Osteoblast (primary cell): Measurements from ENCODE around the gene ARHGEF28. TPM values are rescaled to one million over a fixed set of nuclear protein-coding genes. Genes with fewer than 3 reads are reported as not detected.

Experiments used
- DNase-seq: peaks from one replicate; pipeline ENCODE4 v3.0.0; 2011; ENCODE audit warnings: low spot score, mixed read lengths; ENCODE audit not compliant: insufficient read length; ENCODE audit errors: missing footprints
- H2AFZ ChIP-seq: 2 replicates; pipeline ENCODE4 v1.6.0; 2011; ENCODE audit warnings: mild to moderate bottlenecking, low read length
- H3K27ac ChIP-seq: 2 replicates; pipeline ENCODE4 v1.5.1; 2011; ENCODE audit warnings: mild to moderate bottlenecking, low read depth, low read length, moderate library complexity
- H3K27me3 ChIP-seq: 2 replicates; pipeline ENCODE4 v1.6.0; 2012; ENCODE audit warnings: mild to moderate bottlenecking, control low read depth, inconsistent platforms, low read length, moderate library complexity; ENCODE audit not compliant: insufficient read depth
- H3K36me3 ChIP-seq: 2 replicates; pipeline ENCODE4 v1.5.1; 2011; ENCODE audit warnings: mild to moderate bottlenecking, low read length, control low read depth, moderate library complexity; ENCODE audit not compliant: insufficient read depth
- H3K4me1 ChIP-seq: 2 replicates; pipeline ENCODE4 v1.5.1; 2011; ENCODE audit warnings: mild to moderate bottlenecking, low read length, control low read depth, moderate library complexity; ENCODE audit not compliant: insufficient read depth
- H3K4me2 ChIP-seq: 2 replicates; pipeline ENCODE4 v1.6.0; 2011; ENCODE audit warnings: mild to moderate bottlenecking, low read length; ENCODE audit not compliant: insufficient read depth
- H3K4me3 ChIP-seq: fragments of 200-600 bp; sonication (generic); 3 replicates; pipeline ENCODE4 v1.5.1; 2012; ENCODE audit warnings: mild to moderate bottlenecking, low read length, inconsistent platforms; ENCODE audit not compliant: insufficient read depth
- H3K79me2 ChIP-seq: 2 replicates; pipeline ENCODE4 v1.6.0; 2012; ENCODE audit warnings: mild to moderate bottlenecking, low read length, control low read depth, inconsistent platforms; ENCODE audit not compliant: insufficient read depth
- H3K9me3 ChIP-seq: 2 replicates; pipeline ENCODE4 v1.5.1; 2011; ENCODE audit warnings: low read depth, low read length, control low read depth
- H4K20me1 ChIP-seq: 2 replicates; pipeline ENCODE4 v1.6.0; 2012; ENCODE audit warnings: mild to moderate bottlenecking, low read length, control low read depth; ENCODE audit not compliant: insufficient read depth
- total RNA-seq: library from RNA; depleted of rRNA; stranded (reverse); fragments of >200 nt; gene quantifications from 2 replicates; pipeline ENCODE4 v1.2.3, GENCODE V29; 2012
- TF ChIP-seq, protein P1 (sequence below): IDR thresholded peaks from 2 replicates; pipeline ENCODE4 v1.5.1; 2011; ENCODE audit warnings: mild to moderate bottlenecking, low read depth, low read length, moderate library complexity; ENCODE audit errors: extremely low read depth

Gene ARHGEF28
- total RNA-seq, 1 donor, result 64.4 TPM

GRCh38 chr5:73789851-73790281, 163.9 kb downstream of the ARHGEF28 start:
- peaks cover 16% of the 10 kb centered on the region for H3K4me1 ChIP-seq
- H2AFZ ChIP-seq, result no peak overlapping the region
- H3K27me3 ChIP-seq, result no peaks in the 10 kb centered on the region
- H3K36me3 ChIP-seq, result no peaks in the 10 kb centered on the region
- H4K20me1 ChIP-seq, result no peaks in the 10 kb centered on the region
- no peak overlapping the region for H3K4me3 ChIP-seq
- no peak overlapping the region for H3K27ac ChIP-seq
- H3K9me3 ChIP-seq, result no peaks in the 10 kb centered on the region
- no peak for DNase-seq
- H3K79me2 ChIP-seq, result no peaks in the 10 kb centered on the region
- no peak overlapping the region for H3K4me2 ChIP-seq
- TF ChIP-seq, protein P1, sequence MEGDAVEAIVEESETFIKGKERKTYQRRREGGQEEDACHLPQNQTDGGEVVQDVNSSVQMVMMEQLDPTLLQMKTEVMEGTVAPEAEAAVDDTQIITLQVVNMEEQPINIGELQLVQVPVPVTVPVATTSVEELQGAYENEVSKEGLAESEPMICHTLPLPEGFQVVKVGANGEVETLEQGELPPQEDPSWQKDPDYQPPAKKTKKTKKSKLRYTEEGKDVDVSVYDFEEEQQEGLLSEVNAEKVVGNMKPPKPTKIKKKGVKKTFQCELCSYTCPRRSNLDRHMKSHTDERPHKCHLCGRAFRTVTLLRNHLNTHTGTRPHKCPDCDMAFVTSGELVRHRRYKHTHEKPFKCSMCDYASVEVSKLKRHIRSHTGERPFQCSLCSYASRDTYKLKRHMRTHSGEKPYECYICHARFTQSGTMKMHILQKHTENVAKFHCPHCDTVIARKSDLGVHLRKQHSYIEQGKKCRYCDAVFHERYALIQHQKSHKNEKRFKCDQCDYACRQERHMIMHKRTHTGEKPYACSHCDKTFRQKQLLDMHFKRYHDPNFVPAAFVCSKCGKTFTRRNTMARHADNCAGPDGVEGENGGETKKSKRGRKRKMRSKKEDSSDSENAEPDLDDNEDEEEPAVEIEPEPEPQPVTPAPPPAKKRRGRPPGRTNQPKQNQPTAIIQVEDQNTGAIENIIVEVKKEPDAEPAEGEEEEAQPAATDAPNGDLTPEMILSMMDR, result no peak

DNA sequence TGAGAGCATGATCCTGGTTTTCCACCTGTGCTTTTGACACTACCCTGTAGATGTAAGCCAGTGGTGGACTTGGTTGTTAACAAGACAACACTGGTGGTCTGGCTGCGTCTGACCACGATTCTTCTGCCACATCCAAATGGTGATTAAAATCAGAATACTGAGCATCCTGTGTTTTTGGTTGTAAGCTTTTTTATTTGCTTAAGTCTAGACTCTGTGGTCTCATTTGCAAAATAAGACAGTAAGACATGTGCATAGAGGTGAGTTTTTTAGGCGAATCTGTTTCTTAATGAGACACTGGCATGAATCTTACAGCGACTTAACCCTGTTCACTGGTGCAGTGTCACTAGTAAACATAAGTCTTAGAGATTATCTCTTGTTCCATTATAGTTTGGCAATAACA, 165.4 kb downstream of the ARHGEF28 start:
- no peak overlapping the region for H3K4me2 ChIP-seq
- no peaks in the 10 kb centered on the region for H3K27me3 ChIP-seq
- H3K36me3 ChIP-seq, result no peaks in the 10 kb centered on the region
- no peak for DNase-seq
- H3K27ac ChIP-seq, result no peak overlapping the region
- H2AFZ ChIP-seq, result no peak overlapping the region
- H3K4me3 ChIP-seq, result no peak overlapping the region
- H4K20me1 ChIP-seq, result no peaks in the 10 kb centered on the region
- H3K79me2 ChIP-seq, result no peaks in the 10 kb centered on the region
- TF ChIP-seq, protein P1, result no peak
- H3K4me1 ChIP-seq, result peaks cover 25% of the 10 kb centered on the region
- H3K9me3 ChIP-seq, result no peaks in the 10 kb centered on the region

GRCh38 chr5:73792687-73793320, 166.8 kb downstream of the ARHGEF28 start:
- no peak overlapping the region for H2AFZ ChIP-seq
- peak overlapping the region; percentile 18 for H3K27ac ChIP-seq
- H3K36me3 ChIP-seq, result no peaks in the 10 kb centered on the region
- no peaks in the 10 kb centered on the region for H3K27me3 ChIP-seq
- TF ChIP-seq, protein P1, result peak; percentile 99
- peaks cover 39% of the 10 kb centered on the region for H3K4me1 ChIP-seq
- DNase-seq, result peak; percentile 66
- no peaks in the 10 kb centered on the region for H4K20me1 ChIP-seq
- no peaks in the 10 kb centered on the region for H3K79me2 ChIP-seq
- no peak overlapping the region for H3K4me3 ChIP-seq
- H3K4me2 ChIP-seq, result no peak overlapping the region
- no peaks in the 10 kb centered on the region for H3K9me3 ChIP-seq

GRCh38 chr5:73793911-73794310, 167.9 kb downstream of the ARHGEF28 start:
- no peak overlapping the region for H3K4me2 ChIP-seq
- DNase-seq, result no peak
- H3K9me3 ChIP-seq, result no peaks in the 10 kb centered on the region
- H2AFZ ChIP-seq, result no peak overlapping the region
- H3K27me3 ChIP-seq, result no peaks in the 10 kb centered on the region
- H3K27ac ChIP-seq, result peak overlapping the region; percentile 34
- no peaks in the 10 kb centered on the region for H3K36me3 ChIP-seq
- TF ChIP-seq, protein P1, result no peak
- peaks cover 40% of the 10 kb centered on the region for H3K4me1 ChIP-seq
- no peaks in the 10 kb centered on the region for H4K20me1 ChIP-seq
- no peak overlapping the region for H3K4me3 ChIP-seq
- H3K79me2 ChIP-seq, result no peaks in the 10 kb centered on the region
